GM12892 (cell line): ENCODE data around the gene CLDN7.

ENCODE experiments used
- POLR2A ChIP-seq: IDR thresholded peaks from 2 replicates; pipeline ENCODE4 v1.6.1; 2011; ENCODE audit warnings: low read depth, low read length, control low read depth
- POLR2AphosphoS5 ChIP-seq: IDR thresholded peaks from 2 replicates; pipeline ENCODE4 v1.6.1; 2011; ENCODE audit warnings: low read depth, low read length, control low read depth
- TAF1 ChIP-seq: IDR thresholded peaks from 2 replicates; pipeline ENCODE4 v1.6.1; 2011; ENCODE audit warnings: low read depth, mild to moderate bottlenecking, control low read depth, low read length, borderline replicate concordance

DNA sequence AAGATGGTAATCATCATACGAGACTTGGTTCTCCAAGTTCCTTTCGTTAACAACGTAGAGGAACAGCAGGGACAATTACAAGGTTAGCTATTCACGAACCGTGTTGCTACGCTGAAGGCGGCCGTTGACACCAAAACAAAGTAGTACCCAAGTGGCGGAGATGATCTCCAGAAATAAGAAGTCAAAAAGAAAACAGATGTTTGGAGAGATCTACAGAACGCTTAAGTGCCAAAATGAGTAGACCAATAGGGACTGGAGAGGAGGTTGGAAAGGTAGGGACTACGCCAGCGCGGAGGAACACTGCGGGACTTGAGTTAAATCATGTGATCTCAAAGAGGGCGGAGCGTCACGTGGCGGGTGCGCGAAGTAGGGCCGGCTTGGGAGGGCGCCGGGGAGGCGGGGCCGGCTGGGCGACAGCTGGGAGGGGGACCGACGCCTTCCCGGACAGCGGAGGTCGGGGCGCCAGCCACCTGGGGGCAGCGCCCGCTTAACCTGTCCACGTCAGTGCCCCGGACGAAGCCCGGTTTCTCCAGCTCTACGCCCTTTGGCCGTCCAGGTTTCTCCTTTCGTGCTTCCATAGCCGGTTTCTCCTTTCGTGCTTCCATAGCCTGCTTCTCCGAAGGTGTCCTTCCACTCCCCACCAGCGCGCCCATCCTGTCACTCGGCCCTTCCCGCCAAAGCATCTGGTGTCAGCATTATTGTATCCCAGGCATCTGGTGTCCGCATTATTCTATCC, 19.4 kb downstream of the CLDN7 start:
- TF ChIP-seq POLR2AphosphoS5 = peak; percentile 77; the same call in 1 of the 2 replicates
- peak; percentile 77 for TF ChIP-seq POLR2A
- TF ChIP-seq TAF1 = no peak
